ENCODE results near the gene CMPK1. TPM values are rescaled to one million over a fixed set of nuclear protein-coding genes. Genes with fewer than 3 reads are reported as not detected.

CMPK1 gene
- total RNA-seq, 6 experiments from 2014 or later: 118 to 141 (median 131) TPM

DNA sequence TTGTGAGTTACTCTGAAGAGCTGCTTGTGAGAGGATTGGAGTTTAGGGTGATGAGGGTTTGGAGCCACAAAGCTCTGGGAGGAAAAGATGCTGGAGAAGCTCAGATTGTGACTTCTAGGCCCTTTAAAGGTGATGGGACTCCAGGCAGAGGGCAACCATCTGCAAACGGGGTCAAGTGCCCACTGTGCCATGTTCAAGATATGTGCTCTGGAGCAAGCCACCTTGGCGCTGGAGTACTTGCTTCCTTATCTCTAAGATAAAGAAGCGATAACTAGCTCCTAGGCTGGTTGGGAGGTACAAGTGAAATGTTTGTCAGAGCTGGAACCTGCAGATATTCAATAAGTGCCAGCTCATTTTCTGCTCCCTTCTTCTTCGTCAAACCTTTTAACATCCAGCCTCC is 68.2 kb downstream of the CMPK1 start:
- Mint-ChIP-seq H3K4me1 (ENCODE audit: low read depth) (peaks cover 19% of the 10 kb centered on the region), H3K27me3 (ENCODE audit: insufficient read depth) (peaks cover 19% of the 10 kb centered on the region), H3K27ac (no peak overlapping the region), H3K4me3 (no peak overlapping the region), H3K9me3 (no peaks in the 10 kb centered on the region), H3K36me3 (ENCODE audit: low read depth) (no peaks in the 10 kb centered on the region)
- no peak for DNase-seq
- no peak for TF ChIP-seq CTCF (IDR thresholded peaks at IDR 0.05)

DNA sequence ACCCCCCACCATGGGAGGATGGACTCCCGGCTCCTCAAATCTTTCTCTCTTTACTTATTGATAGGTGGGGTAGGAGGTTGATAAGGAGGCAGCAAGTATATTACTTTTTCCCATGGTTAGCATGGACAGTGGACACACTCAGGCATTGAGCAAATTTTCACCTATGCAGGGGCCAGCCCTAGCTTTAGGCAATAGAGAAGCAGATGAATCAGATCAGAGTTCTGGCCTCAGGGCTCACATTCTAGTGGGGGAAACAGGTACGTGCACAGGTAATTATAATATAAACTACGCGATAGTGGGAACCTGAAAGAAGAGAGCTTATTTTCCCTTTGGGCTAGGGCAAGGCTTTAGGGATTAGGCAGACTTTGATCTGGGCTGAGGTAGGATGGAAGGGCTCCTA is 69.0 kb downstream of the CMPK1 start:
- peaks cover 27% of the 10 kb centered on the region for H3K4me1 Mint-ChIP-seq (ENCODE audit: low read depth)
- H3K36me3 Mint-ChIP-seq (ENCODE audit: low read depth): no peaks in the 10 kb centered on the region
- no peak overlapping the region for H3K27ac Mint-ChIP-seq
- DNase-seq: no peak
- no peak for TF ChIP-seq CTCF (IDR thresholded peaks at IDR 0.05)
- no peaks in the 10 kb centered on the region for H3K9me3 Mint-ChIP-seq
- no peak overlapping the region for H3K4me3 Mint-ChIP-seq
- H3K27me3 Mint-ChIP-seq (ENCODE audit: insufficient read depth): peaks cover 16% of the 10 kb centered on the region

GRCh38 chr1:47403321-47403910 is 69.8 kb downstream of the CMPK1 start:
- Mint-ChIP-seq H3K27ac (no peak overlapping the region), H3K4me1 (ENCODE audit: low read depth) (peaks cover 35% of the 10 kb centered on the region), H3K9me3 (no peaks in the 10 kb centered on the region), H3K36me3 (ENCODE audit: low read depth) (no peaks in the 10 kb centered on the region), H3K4me3 (no peak overlapping the region), H3K27me3 (ENCODE audit: insufficient read depth) (peaks cover 16% of the 10 kb centered on the region)
- DNase-seq: no peak
- TF ChIP-seq CTCF (IDR thresholded peaks at IDR 0.05): no peak

GRCh38 chr1:47405697-47406096 is 72.1 kb downstream of the CMPK1 start:
- Mint-ChIP-seq H3K4me1 (ENCODE audit: low read depth) (peaks cover 58% of the 10 kb centered on the region), H3K27me3 (ENCODE audit: insufficient read depth) (peaks cover 10% of the 10 kb centered on the region), H3K4me3 (no peak overlapping the region), H3K27ac (no peak overlapping the region), H3K36me3 (ENCODE audit: low read depth) (no peaks in the 10 kb centered on the region), H3K9me3 (no peaks in the 10 kb centered on the region)
- TF ChIP-seq CTCF (IDR thresholded peaks at IDR 0.05): no peak
- DNase-seq: no peak

GRCh38 chr1:47406966-47407365 is 73.4 kb downstream of the CMPK1 start:
- H3K27ac Mint-ChIP-seq: no peak overlapping the region
- no peak for DNase-seq
- TF ChIP-seq CTCF (IDR thresholded peaks at IDR 0.05): no peak
- H3K4me3 Mint-ChIP-seq: no peak overlapping the region
- no peaks in the 10 kb centered on the region for H3K9me3 Mint-ChIP-seq
- no peaks in the 10 kb centered on the region for H3K36me3 Mint-ChIP-seq (ENCODE audit: low read depth)
- H3K4me1 Mint-ChIP-seq (ENCODE audit: low read depth): peaks cover 71% of the 10 kb centered on the region
- H3K27me3 Mint-ChIP-seq (ENCODE audit: insufficient read depth): peaks cover 4% of the 10 kb centered on the region

GRCh38 chr1:47407481-47407880 is 73.9 kb downstream of the CMPK1 start:
- Mint-ChIP-seq H3K27ac (peak overlapping the region; percentile 89), H3K4me1 (ENCODE audit: low read depth) (peaks cover 75% of the 10 kb centered on the region), H3K36me3 (ENCODE audit: low read depth) (no peaks in the 10 kb centered on the region), H3K4me3 (no peak overlapping the region; the same call in 1 of the 2 replicates), H3K9me3 (no peaks in the 10 kb centered on the region), H3K27me3 (ENCODE audit: insufficient read depth) (peaks cover 4% of the 10 kb centered on the region)
- DNase-seq: peak; percentile 49
- no peak for TF ChIP-seq CTCF (IDR thresholded peaks at IDR 0.05)

All from HFFc6 (cell line).